Liver (tissue), 9 donors: Measurements from ENCODE around the gene TNS3. TPM values are rescaled to one million over a fixed set of nuclear protein-coding genes. Genes with fewer than 3 reads are reported as not detected.

Source experiments
- DNase-seq: peaks from one replicate; pipeline ENCODE4 v3.0.0-alpha.2; 2017; ENCODE audit warnings: low spot score
- H3K27ac ChIP-seq, 2 donors: one replicate each; pipeline ENCODE4 v1.7.0; 2013; ENCODE audit warnings: inconsistent platforms in 2 of 2, low read length in 2 of 2, control low read depth in 1 of 2, low read depth in 1 of 2, mild to moderate bottlenecking in 1 of 2
- H3K27me3 ChIP-seq, 4 donors: one replicate each; pipeline versions ENCODE4 v1.6.1 to v1.7.0; 2013; ENCODE audit warnings: low read length in 3 of 4, inconsistent platforms in 1 of 4, mild to moderate bottlenecking in 1 of 4, moderate library complexity in 1 of 4; ENCODE audit not compliant: control insufficient read depth in 4 of 4, insufficient read depth in 4 of 4
- H3K36me3 ChIP-seq, 4 donors: one replicate each; pipeline versions ENCODE4 v1.6.1 to v1.7.0; 2013; ENCODE audit warnings: low read length in 3 of 4, mild to moderate bottlenecking in 3 of 4, low read depth in 1 of 4, moderate library complexity in 1 of 4; ENCODE audit not compliant: control insufficient read depth in 4 of 4, insufficient read depth in 3 of 4
- H3K4me1 ChIP-seq, 4 donors: one replicate each; pipeline versions ENCODE4 v1.6.1 to v1.7.0; 2013; ENCODE audit warnings: low read length in 3 of 4, mild to moderate bottlenecking in 3 of 4, moderate library complexity in 1 of 4; ENCODE audit not compliant: control insufficient read depth in 4 of 4, insufficient read depth in 4 of 4
- H3K4me3 ChIP-seq, 3 donors: one replicate each; pipeline versions ENCODE4 v1.6.1 to v1.7.0; 2013; ENCODE audit warnings: low read length in 3 of 3, control low read depth in 1 of 3, low read depth in 1 of 3, mild to moderate bottlenecking in 1 of 3
- H3K9ac ChIP-seq, 2 donors: one replicate each; pipeline ENCODE4 v1.7.0; 2013; ENCODE audit warnings: low read length in 2 of 2, mild to moderate bottlenecking in 2 of 2, moderate library complexity in 2 of 2, control low read depth in 1 of 2, low read depth in 1 of 2
- H3K9me3 ChIP-seq, 4 donors: one replicate each; pipeline versions ENCODE4 v1.6.1 to v1.7.0; 2013; ENCODE audit warnings: low read length in 3 of 4; ENCODE audit not compliant: control insufficient read depth in 4 of 4
- ATF3 ChIP-seq: IDR thresholded peaks from 2 replicates; pipeline ENCODE4 v1.6.1; 2016; ENCODE audit warnings: antibody characterized with exemption
- CTCF ChIP-seq: fragments of 150-350 bp; IDR thresholded peaks from 2 replicates; pipeline ENCODE4 v1.5.1; 2017; ENCODE audit warnings: improper control_type of control experiment, low read depth, low read length; ENCODE audit not compliant: missing input control
- EGR1 ChIP-seq, 2 donors: IDR thresholded peaks; 2 replicates each; pipeline ENCODE4 v1.6.1; 2016 to 2018; ENCODE audit warnings: antibody characterized with exemption in 2 of 2, low read depth in 2 of 2
- FOXA1 ChIP-seq: IDR thresholded peaks from 2 replicates; pipeline ENCODE4 v1.6.1; 2016; ENCODE audit warnings: antibody characterized with exemption
- FOXA2 ChIP-seq: IDR thresholded peaks from 2 replicates; pipeline ENCODE4 v1.6.1; 2016; ENCODE audit warnings: antibody characterized with exemption
- GABPA ChIP-seq, 2 donors: IDR thresholded peaks in 1 of 2; conservative IDR thresholded peaks in 1 of 2; 2 replicates each; pipeline ENCODE4 v1.6.1; 2016; ENCODE audit warnings: antibody characterized with exemption in 2 of 2, mild to moderate bottlenecking in 1 of 2, moderate library complexity in 1 of 2
- HNF4A ChIP-seq, 2 donors: conservative IDR thresholded peaks; 2 replicates each; pipeline ENCODE4 v1.6.1; 2016; ENCODE audit warnings: antibody characterized with exemption in 2 of 2, mild to moderate bottlenecking in 2 of 2
- HNF4G ChIP-seq: IDR thresholded peaks from 2 replicates; pipeline ENCODE4 v1.6.1; 2016; ENCODE audit warnings: antibody characterized with exemption
- MAX ChIP-seq: IDR thresholded peaks from 2 replicates; pipeline ENCODE4 v1.6.1; 2016; ENCODE audit warnings: antibody characterized with exemption
- NR2F2 ChIP-seq: IDR thresholded peaks from 2 replicates; pipeline ENCODE4 v1.6.1; 2016; ENCODE audit warnings: antibody characterized with exemption
- RAD21 ChIP-seq, 2 donors: IDR thresholded peaks; 2 replicates each; pipeline ENCODE4 v1.6.1; 2016; ENCODE audit warnings: antibody characterized with exemption in 2 of 2, mild to moderate bottlenecking in 2 of 2
- RXRA ChIP-seq, 2 donors: IDR thresholded peaks; 2 replicates each; pipeline ENCODE4 v1.6.1; 2017 to 2018; ENCODE audit warnings: antibody characterized with exemption in 2 of 2, mild to moderate bottlenecking in 1 of 2
- SP1 ChIP-seq: IDR thresholded peaks from 2 replicates; pipeline ENCODE4 v1.6.1; 2018; ENCODE audit warnings: antibody characterized with exemption, mild to moderate bottlenecking
- TAF1 ChIP-seq: conservative IDR thresholded peaks from 2 replicates; pipeline ENCODE4 v1.6.1; 2016; ENCODE audit warnings: antibody characterized with exemption, mild to moderate bottlenecking
- YY1 ChIP-seq: IDR thresholded peaks from 2 replicates; pipeline ENCODE4 v1.6.1; 2016; ENCODE audit warnings: antibody characterized with exemption, mild to moderate bottlenecking
- ZBTB33 ChIP-seq: IDR thresholded peaks from 2 replicates; pipeline ENCODE4 v1.6.1; 2016; ENCODE audit warnings: antibody characterized with exemption
- WGBS: extraction: QIAGEN DNeasy Blood & Tissue Kit; methylation state at CpG from one replicate; pipeline ENCODE4 v1.1.7; 2013; 5-methylcytosine and 5-hydroxymethylcytosine counted together
- polyA plus RNA-seq, 2 donors: library from polyadenylated mRNA; stranded (reverse) in 1 of 2; unstranded in 1 of 2; fragments of 200-250 nt in 1 of 2; fragments of >200 nt in 1 of 2; fragmentation: Nextera tagmentation in 1 of 2; extraction: Ambion mirVana in 1 of 2; gene quantifications; one replicate each; pipeline versions ENCODE4 v1.2.1 to v1.2.3, GENCODE V29; 2013 to 2015
- total RNA-seq, 2 donors: library from RNA; depleted of rRNA; stranded (reverse); fragments of >200 nt; gene quantifications; one replicate each; pipeline ENCODE4 v1.2.3, GENCODE V29; 2014
- donor health status: healthy.
- donor health status: healthy.
- donor health status: healthy.
- donor health status: healthy.
- donor health status: healthy.

Gene TNS3
- total and polyA plus RNA-seq, 4 donors = 16.8 to 100 (median 29.5) TPM

- no peak overlapping the region for H3K4me3 ChIP-seq
- H3K36me3 ChIP-seq = peaks cover 27 to 80% (median 45%) of the 10 kb centered on the region in 4 donors
- DNase-seq = peak; percentile 30
- H3K27ac ChIP-seq = no peak overlapping the region
- TF ChIP-seq FOXA1 (no peak), YY1 (no peak), HNF4G (no peak), HNF4A (conservative IDR thresholded peaks at IDR 0.05) (no peak), ZBTB33 (no peak), CTCF (no peak)
- H3K9me3 ChIP-seq = no peaks in the 10 kb centered on the region
- H3K27me3 ChIP-seq = no peaks in the 10 kb centered on the region
- no peak overlapping the region for H3K9ac ChIP-seq
- H3K4me1 ChIP-seq = no peaks in the 10 kb centered on the region
- WGBS = 88% methylated on average over 6 of the region's 6 CpGs
Observed at GRCh38 chr7:47301105-47301477, 280.8 kb downstream of the TNS3 start.

GRCh38 chr7:47300472-47301104, 281.3 kb downstream of the TNS3 start:
- Histone ChIP-seq H3K4me3 (no peak overlapping the region), H3K9me3 (no peaks in the 10 kb centered on the region), H3K36me3 (peaks cover 27 to 85% (median 49%) of the 10 kb centered on the region in 4 donors), H3K27me3 (no peaks in the 10 kb centered on the region), H3K27ac (no peak overlapping the region), H3K4me1 (no peaks in the 10 kb centered on the region), H3K9ac (no peak overlapping the region)
- DNase-seq = peak; percentile 19
- TF ChIP-seq SP1 = no peak
- TF ChIP-seq CTCF = no peak
- no peak for TF ChIP-seq GABPA (IDR thresholded peaks at IDR 0.05 in 1 of 2, conservative IDR thresholded peaks at IDR 0.05 in 1 of 2)
- no peak for TF ChIP-seq FOXA2
- no peak for TF ChIP-seq MAX
- no peak for TF ChIP-seq YY1
- TF ChIP-seq HNF4G = no peak
- TF ChIP-seq RXRA (IDR thresholded peaks at IDR 0.05) = no peak
- no peak for TF ChIP-seq ATF3
- TF ChIP-seq EGR1 (IDR thresholded peaks at IDR 0.05; ENCODE audit: low read depth in 2 of 2) = no peak
- no peak for TF ChIP-seq HNF4A (conservative IDR thresholded peaks at IDR 0.05)
- TF ChIP-seq FOXA1 = no peak
- no peak for TF ChIP-seq NR2F2
- TF ChIP-seq TAF1 = no peak
- TF ChIP-seq RAD21 (IDR thresholded peaks at IDR 0.05) = no peak
- WGBS = 96% methylated on average over 11 of the region's 11 CpGs
